ENCODE measurements around the gene MMP25.
A peak's percentile ranks its signal among the peaks of the same experiment; 100 is the strongest.

The MMP25 gene

GRCh38 chr16:3096362-3096761, 50.0 kb downstream of the MMP25 start:
- no peak for DNase-seq (ENCODE audit: low spot score)

DNA sequence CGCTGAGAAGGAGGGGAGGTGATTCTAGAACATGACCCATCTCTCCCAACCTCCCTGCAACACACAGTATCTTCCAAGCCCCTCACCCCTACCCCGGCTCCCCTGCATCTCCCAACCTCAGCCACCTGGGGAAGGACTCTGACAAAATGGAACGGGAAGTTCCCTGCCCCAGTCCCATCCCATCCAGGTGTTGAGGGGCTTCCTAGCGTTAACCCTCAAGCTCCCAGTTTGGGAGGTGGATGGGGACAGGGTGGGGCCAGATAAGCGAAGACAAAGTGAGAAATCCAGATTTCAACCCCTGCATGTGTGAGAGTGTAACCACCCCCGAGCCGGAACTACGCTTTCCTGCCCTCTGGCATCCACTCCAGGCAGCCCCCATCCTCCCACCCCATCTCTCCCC, 50.9 kb downstream of the MMP25 start:
- DNase-seq (ENCODE audit: low spot score): no peak

GRCh38 chr16:3098459-3099394, 52.4 kb downstream of the MMP25 start, which contains the start of gene ZSCAN10:
ZSCAN10 (minus strand) TSS chr16:3099294; CDS start chr16:3092937, 6,357 bp downstream.
- DNase-seq (ENCODE audit: low spot score): no peak

GRCh38 chr16:3099395-3099731, 53.0 kb downstream of the MMP25 start:
- no peak for DNase-seq (ENCODE audit: low spot score)

GRCh38 chr16:3099732-3100499, 53.6 kb downstream of the MMP25 start:
- DNase-seq (ENCODE audit: low spot score): peak; percentile 94

- peak; percentile 36 for DNase-seq (ENCODE audit: low spot score)
Measured at GRCh38 chr16:3101018-3101840, 54.9 kb downstream of the MMP25 start.

GRCh38 chr16:3101841-3102470, 55.6 kb downstream of the MMP25 start:
- no peak for DNase-seq (ENCODE audit: low spot score)

DNA sequence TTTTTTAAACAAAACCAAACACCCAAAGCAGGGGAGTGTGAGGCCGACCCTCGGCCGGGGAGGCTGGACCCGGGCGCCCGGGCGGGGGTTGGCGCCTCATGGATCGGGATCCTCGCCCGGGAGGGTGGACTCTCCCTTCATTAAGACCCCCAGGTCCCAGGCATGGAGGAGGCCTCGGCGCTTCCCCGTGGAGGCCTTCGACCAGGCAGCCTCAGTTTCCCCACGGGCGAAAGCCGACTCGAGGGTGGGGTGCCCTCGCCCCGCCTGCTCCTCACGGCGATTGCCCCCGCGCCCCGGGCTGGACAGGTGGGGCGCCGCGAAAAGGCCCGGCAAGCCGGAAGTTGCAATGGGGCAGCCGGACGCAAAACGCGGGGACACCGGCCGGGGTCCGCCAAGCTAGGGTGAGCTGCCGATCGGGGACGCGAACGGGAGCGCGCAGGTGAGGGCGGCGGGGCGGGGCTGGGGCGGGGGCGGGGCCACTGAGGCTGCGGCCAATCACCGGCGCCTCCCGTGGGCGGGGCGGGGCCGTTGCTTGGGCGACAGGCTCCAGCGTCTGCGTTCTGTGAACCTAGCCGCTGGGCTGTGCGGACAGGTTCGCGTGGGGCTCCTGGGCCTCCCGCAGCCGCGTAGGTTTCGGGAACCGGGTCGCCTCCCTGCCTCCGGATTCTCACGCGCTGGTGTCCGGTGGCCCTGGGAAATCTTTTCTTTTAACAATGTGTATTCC, 60.0 kb downstream of the MMP25 start:
- peak; percentile 92 for DNase-seq (ENCODE audit: low spot score)
